NCI-H1930 (cell line): ENCODE results near the gene TREML4.
"Not testable (repeated sequence)": the region's sequence is repeated elsewhere in the genome, so short reads cannot be mapped to it uniquely, and the experiment has no call there.

Experiments used
- DNase-seq, 2 experiments: peaks; one replicate each; lab custom pipeline; 2025; lab: John Stamatoyannopoulos, UW

Gene TREML4, protein sequence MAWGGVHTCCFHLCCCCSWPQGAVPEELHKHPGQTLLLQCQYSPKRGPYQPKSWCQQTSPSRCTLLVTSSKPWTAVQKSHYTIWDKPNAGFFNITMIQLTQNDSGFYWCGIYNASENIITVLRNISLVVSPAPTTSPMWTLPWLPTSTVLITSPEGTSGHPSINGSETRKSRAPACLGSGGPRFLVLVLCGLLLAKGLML

DNA sequence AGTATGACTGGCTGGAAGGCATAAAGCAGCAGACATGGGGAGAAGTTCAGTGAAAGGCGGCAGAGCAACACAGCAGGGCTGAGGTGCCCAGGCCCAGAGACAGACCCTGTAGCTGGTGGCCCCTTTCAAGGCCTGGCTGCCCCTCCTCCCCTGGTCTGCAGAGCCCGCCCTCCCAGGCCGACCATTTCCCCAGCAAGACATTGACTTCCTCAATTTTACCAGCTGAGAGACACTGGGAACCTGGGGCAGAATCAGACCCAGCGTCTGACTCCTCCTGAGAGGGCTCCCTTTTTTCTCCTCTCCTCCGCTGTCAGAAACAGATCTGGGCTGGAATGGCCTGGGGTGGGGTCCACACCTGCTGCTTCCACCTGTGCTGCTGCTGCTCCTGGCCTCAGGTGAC lies at the start of gene TREML4:
Gene TREML4 (plus strand): TSS at position 254 of the 400 bp plus-strand sequence. CDS start 79 bp downstream, at position 333.
- no peak for DNase-seq

DNA sequence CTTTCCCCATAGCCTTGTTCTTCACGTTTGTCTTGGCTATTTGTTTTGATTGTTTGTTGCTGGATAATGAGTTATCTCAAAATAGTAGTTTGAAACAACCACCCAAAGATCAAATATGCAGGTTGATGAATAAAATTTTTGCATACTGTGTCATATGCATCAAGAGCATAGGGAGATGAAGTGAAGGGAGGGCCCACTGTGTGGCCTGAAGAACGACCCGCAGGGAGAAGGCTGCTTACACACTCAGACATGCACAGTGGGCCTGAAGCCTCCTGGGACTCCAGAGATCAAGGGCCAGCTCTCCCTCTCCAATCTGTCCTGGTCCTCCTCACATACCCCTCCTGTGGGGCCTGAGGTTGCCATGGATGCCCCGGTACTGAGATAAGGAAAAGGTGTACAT lies 49.0 kb upstream of the TREML4 start:
- DNase-seq, result no peak

DNA sequence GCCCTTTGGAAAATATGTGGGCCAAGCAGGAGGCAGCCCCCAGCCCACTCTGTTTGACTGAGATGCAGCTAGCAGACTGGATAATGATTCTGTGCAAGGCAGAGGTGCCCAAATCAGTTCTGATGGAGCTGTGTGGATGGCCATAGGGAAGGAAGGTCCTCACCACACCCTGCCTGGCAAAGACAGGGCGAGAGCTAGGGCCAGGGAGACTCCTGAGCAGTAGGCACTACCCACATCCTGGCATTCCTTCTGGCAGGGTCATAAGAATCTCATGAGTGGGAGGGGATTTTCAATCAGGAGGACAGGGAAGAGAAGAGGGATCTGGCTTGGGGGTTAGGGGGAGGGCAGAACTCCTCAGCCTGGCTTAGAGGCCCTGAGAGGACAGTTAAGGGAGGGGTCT lies 46.6 kb upstream of the TREML4 start:
- no peak for DNase-seq

DNA sequence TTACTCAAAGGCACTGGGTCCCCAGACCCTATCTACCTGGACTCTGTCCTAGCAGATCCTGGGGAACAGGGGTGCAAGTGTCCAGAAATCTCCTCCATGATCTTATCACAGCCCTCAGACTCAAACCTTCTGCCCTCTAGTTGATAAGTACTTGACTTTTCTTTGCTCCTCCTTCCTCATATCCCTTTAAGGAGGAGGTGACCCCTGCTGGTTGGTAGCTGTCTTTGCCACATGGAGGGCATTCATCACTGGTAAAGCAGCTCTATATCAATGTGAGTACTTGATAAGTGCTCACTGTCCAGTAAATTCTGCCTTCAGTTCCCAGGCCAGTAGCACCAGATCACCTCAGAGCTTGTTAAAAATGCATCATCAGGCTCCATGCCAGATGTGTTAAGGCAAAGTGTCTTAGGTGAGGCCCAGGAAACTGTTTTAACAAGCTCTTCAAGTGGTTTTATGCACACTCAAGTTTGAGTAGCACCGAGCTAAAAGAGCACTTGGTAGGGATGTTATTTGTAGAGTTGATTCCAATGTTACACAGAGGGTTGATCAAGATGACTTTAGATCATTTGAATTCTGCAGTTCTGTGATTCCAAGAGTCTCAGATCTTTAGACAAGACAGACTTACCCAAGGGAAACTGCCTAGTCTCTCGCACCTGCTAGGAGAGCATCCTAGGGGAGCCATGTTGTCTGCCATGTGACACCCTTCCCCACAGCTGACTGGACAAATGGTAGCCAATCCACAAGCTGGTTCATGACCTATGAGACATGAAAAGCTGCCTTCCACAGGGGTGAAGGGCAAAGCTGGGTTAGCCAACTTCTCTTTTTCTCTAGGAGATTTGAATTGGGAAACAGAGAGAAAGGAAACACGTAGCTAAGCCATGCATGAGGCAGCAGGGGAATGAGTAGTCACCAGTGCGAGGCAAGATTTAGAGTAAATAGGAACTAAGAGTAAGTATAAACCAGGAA lies 45.8 kb upstream of the TREML4 start:
- DNase-seq, result peak in 1 of 2 experiments; percentile 18

DNA sequence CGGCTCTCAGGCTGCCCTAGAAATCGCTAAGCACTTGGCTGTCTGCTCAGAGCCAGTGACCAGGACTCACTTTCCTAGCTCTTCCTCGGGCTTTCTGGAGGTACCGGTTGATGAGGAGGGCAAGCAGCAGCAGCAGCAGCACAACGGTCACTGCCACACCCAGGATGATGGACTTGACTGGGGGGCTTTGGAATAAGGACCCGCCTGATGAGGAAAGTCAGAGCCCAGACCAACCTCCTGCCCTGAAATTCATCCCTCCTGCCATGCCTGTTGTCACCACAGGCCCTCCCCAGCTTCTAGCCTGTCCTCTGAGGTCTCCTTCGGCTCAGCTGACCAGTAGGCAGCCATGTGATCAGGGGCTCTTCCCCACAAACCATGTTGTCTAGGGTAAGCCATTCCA lies 43.4 kb upstream of the TREML4 start:
- DNase-seq, result no peak

DNA sequence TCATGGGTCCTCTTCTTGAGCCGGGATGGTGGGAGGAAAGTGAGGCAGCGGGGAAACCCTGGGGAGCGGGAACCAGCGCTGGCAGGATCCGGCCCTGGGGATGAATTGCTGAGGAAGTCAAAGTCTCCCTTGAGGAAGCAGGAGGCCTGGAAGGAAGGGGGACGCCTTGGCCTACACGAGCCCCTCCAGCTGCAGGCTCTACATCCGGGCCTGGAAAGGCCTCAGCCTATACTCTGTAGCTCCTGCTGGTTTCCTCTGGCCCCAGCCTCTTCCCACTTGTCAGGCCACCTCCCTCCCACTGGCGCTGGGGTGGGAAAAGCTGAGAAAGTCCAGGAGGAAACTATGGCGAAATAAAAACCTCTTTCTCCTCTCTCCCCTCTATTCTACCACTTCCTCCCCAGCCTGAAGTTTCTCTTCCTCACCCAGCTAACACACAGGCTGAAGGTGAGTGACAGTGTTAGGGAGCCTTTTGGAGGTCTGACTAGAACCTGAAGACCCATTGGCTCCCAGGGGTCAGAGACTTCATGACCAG lies 42.1 kb upstream of the TREML4 start:
- no peak for DNase-seq

DNA sequence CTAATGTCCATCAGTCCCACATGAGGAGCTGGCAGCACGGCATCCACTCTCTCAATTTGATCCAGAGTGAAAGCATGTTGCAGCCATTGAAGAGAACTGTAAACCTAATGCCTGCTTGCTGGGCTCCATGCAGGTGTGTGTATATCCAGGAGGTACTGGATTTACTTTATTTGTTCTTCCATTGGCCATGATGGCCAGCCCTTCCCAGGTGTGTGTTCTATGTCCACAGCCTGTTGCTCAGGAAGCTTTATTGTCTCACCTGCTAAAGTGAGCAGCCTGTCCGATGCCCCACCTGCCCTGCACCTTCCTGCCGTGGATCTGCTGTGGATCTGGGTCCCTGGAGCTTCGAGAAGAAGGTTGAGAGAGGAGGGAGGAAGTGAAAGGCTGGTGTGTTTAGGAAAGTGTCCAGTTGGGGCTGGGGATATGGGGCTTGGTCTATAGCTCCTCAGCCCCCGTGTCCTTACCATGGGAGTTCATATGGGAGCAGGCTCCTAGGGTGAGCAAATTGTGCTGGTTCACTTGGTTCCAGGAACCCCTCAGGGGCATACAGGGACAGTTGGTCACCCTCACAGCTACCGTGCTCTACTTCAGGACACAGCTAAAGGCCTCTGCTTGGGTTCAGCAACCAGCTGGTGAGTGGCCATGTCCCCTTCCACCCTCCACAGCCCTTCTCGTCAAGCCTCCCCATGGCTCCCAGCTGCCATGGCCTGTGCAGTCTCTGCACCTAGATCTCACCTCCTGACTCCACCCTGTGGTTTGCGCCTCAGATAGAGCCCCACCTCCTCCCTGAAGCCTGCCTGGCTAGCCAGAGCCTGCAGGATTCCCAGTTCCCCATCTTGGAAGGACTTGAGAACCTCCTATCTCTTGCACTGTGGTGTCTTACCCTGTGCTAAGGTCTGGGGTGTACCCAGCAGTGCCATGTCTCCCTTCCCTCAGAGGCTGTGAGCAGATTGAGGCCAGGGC lies 39.9 kb upstream of the TREML4 start:
- no peak for DNase-seq

DNA sequence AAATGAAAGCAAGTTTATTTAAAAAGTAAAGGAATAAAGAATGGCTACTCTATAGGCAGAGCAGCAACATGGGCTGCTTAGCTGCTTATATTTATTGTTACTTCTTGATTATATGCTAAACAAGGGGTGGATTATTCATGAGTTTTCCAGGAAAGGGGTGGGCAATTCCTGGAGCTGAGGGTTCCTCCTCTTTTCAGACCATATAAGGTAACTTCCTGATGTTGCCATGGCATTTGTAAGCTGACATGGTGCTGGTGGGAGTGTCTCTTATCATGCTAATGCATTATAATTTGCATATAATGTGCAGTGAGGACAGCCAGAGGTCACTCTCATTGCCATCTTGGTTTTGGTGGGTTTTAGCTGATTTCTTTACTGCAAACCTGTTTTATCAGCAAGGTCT lies 39.1 kb upstream of the TREML4 start:
- DNase-seq, result not testable (repeated sequence)

DNA sequence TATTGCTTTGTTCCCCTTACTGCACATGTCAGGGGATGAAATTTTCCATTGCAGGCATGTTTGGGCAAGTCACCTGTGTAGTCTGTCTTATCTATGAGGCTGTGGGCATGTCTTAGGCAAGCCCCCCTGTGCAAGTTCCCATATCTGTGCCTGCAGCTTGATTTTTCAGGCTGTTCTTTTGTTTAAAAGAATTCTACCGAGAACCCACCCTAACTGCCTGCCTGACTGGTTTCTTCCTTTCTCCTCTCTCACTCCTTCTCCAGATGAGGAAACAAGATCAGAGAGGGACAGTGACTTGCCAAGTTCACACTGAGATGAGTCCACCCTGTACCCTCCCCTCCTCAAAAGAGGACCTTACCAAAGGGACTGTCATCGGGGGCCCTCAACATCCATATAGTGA lies 38.2 kb upstream of the TREML4 start:
- no peak for DNase-seq

DNA sequence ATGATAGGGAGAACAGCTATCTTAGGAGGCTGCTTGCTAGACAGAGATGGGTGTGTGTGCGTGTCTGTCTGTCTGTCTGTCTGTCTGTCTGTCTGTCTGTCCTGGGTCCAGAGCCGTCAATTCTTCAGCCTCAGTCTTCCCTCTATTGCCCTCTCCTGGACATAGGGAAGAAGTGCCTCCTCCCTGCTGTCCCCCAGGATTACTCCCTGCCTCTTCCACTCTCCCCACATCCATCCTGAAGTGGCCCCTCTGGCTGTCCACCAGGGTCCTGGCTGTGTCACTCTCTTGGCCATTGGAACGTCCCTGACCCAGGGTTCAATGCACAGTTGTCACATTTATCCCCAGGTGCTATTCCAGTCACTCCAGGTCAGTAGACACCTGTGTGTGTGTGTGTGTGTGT lies 37.4 kb upstream of the TREML4 start:
- no peak for DNase-seq

DNA sequence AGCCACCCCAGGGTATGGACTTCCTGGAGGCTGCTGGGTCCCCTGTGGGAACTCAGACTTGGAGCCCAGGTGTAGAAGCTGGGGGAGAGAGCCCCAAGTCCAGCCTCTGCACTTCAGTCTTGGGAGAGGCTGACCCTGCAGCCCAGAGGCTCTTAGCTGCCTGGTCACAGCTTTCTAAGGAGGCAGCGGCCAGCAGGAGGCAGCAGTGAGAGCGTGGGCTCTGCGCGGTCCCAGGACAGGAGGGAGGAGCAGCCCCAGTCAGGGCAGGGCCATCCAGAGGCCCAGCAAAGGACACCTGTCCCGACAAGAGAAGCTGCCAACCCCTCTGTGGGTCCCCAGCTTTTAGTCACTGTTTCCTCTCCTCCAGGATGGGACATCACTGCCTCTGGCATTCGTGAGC lies 36.6 kb upstream of the TREML4 start:
- no peak for DNase-seq

DNA sequence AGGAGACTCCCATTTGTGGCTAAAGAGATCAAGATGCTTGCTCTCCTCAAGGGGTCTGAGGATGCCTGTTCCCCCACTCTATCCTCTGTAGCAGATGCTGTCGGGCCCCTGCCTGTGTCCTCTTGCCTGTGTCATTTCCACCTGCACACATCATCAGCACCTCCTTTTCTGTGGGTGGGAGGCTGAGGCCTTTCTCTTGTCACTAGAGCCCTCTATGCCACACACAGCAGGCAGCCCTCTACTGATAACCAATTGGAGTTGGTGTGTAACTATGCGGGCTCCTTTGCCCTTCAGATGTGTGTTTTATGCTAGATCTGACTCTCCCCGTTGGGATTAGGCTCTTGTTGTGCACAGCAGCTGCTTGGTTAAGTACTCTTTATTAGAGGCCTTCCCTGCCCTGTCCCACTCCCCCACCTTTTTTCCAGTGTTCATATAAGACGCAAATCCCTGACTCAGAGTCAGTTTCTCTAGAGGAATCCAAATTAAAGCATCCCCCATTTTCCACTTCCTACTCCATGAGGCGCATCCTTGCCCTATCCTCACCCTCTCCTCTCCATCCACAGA lies 34.9 kb upstream of the TREML4 start:
- no peak for DNase-seq

DNA sequence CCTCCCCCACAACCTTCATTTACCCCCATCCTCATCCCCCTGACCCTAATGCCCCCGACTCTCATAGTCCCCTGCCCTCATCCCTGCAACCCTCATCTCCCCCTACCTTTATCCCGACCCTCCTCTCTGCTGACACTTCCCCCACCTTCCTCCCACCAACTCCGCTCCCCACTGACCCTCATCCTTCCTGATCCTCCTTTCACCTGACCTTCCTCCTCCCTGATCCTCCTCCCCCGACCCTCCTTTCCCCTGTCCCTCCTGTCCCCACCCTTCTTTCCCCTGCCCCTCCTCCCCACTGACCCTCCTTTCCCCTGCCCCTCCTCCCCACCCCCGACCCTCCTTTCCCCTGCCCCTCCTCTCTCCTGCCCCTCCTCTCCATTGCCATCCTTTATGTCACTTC lies 34.3 kb upstream of the TREML4 start:
- no peak for DNase-seq

DNA sequence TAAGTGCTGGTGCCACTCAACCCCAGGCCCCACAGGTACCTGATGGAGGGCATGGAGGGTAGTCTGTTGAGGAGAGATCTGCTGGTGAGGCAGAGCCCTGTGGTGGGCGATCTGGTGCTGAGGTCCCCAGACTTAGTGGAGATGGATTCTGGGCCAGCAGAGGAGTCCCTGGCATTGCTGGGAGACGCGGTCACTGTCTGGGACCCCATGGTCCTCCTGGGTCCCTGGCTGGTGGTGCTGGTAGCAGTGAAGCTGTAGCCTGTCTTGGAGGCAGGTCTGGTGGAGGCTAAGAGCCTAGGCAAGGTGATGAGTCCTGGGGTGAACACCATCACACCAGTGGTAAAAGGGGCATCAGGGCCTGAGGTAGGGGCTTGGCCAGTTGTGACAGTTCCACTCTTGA lies 33.8 kb upstream of the TREML4 start:
- no peak for DNase-seq

DNA sequence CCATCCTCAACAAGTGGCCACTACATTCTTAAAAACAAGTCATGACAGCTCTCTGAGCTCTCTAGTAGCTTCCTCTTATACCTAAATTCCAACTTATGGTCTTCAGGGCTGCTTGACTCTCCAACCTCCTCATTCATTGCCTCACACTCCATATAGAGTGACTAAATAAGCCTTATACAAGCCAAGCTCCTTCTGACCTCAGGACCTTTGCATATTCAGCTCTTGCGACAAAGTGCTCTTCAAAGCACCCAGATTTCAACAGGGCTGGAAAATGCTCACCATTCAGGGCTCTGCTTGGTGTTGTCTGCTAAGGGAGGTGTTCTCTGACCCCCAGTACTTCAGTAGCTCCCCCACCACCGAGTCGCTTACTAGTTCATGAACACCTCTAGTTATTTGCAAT lies 30.9 kb upstream of the TREML4 start:
- DNase-seq, result no peak

DNA sequence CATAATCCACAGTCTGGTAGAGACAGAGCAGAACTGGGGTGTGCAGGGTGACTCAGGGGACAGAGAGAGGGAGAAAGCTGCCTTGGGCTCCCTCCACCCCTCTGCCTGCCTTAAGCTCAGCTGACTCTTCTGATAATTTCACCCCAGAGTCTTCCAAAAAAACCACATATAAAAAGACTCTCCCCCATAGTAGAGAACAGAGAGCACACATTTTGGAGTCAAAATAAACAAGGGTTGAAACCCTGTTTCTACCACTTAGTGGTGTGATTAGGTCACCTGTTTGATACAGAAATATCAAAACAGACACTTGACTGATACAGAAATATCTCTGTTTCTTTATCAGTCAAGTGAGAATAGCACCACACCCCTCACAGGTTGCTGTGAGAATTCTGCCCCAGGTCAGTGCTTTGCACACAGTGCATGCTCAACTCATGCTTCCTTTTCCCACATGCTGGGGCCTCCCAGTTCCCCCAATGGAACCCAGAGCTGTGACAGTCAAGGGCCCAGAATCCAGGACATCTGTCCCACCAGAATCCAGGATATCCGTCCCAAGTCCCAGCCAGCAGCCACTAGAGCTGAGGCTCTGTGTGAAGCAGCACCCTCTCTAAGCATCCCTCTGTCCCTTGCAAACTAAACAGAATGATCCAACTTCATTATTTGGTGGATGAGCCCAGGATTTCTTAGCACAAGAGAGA lies 28.4 kb upstream of the TREML4 start:
- no peak for DNase-seq

DNA sequence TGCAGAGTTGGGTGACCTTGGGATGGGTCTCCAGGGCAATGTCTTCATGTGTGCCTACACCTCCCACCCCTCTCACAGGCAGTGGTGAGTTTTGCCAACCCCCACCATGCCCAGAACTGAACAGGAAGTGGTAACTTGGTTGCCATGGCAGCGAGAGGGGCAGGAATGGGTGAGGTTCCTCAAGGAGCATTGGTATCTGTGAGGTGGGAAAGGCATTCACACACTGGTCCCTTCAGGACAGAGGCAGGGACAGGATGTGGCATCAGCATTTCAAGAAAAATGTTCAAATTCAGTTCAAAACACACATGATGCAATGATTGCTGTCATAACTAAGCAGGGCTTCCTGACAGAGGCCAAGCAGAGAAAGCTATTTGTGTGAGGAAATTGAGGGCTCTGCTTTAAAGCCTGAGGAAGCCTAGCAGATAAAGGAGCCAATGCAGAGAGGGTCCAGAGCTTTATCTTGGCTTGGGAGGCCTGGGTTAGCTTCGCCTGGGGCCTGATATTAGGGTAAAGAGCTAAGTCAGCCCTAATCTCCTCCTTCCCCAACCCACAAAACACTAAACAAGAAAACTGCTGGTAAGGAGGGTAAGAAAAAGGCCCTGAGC lies 27.8 kb upstream of the TREML4 start:
- DNase-seq, result no peak

DNA sequence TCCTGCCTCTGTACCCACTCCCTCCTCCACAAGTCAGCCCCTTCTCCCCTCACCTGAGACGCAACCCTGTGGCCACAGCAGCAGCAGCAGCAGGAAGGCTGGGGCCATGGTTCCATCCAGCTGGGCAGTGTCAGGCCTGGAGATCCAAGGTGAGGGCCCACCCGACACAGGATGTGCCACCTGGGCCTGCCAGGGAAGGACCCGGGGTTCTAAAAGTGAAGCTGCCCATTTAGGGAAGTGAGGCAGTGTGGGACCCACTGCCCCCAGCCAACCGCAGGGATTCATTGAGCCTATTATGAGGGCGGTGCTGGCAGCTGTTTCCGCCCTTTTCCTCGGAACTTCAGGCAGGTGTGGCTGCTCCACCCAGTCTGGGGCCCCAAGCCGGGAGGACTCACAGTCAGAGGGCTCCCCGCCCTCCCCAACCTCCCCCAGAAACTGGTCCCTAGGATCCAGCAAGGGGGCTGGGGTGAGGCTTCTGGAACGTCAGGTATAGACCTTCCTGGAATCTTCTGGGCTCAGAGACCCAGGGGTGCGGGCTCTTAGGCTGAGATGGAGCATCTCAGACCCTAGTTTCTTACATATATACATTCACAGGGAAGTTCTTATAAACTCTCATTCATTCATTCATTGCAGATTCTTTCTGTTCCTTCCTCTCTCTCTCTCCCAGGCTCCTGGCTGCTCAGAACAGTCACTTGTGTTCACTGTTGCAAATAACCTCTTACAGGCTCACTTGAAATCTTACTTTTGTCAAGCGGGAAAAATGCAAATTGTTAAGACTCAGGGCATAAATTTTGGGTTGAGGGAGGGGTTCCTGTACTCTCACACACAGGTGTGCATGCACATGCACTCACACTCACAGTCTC lies 27.0 kb upstream of the TREML4 start, which contains the start of gene TREML2:
Gene TREML2 (minus strand): TSS at position 249 of the 863 bp plus-strand sequence. CDS start 141 bp downstream, at position 108.
- DNase-seq, result no peak

DNA sequence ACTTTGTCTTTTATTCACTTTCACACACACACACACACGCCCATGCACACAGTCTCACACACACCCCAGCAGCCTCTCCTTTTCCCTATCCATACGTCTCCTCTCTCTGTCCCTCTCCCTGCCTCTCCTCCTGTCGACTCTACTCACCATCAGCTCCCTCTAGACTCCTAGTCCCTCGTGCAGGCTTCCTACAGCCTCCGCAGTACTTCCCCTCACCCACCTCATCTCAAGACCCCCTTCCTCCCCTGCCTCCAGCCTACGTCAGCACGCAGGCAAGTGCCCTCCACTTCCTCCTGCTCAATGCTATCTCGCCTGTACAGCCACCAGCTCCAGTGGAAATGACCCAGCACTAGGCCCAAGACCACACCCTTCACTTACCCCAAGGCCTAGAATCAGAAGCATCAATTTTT lies 26.4 kb upstream of the TREML4 start:
- DNase-seq, result no peak
